GM19351 (cell line): ENCODE results near the gene TAT.
"Not testable (repeated sequence)": the region's sequence is repeated elsewhere in the genome, so short reads cannot be mapped to it uniquely, and the experiment has no call there.

ENCODE experiments used
- ATAC-seq: cut with Tn5 transposase; IDR thresholded peaks from one replicate; pipeline ENCODE4 v1.9.1; 2021; ENCODE audit warnings: mild to moderate bottlenecking, moderate library complexity; ENCODE audit not compliant: unreplicated experiment

Gene TAT

DNA sequence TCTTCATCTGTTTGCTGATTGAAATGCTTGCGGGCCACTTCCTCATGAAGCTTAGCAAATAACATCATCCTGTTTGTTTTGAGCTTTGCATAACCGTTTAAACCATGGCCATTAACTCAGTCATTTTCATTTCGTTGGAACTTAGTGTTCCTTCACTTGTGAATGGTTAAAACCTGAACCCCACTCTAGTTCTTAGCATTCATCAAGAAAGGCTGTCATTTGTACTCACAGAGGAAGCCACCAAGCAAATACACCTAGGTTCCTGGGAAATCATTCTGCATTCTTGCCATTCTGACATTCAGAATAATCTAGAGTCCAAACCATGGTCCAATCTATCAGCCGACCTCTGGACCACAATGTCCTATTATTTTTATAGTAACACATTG lies 8.4 kb upstream of the TAT start:
- ATAC-seq, result no peak

DNA sequence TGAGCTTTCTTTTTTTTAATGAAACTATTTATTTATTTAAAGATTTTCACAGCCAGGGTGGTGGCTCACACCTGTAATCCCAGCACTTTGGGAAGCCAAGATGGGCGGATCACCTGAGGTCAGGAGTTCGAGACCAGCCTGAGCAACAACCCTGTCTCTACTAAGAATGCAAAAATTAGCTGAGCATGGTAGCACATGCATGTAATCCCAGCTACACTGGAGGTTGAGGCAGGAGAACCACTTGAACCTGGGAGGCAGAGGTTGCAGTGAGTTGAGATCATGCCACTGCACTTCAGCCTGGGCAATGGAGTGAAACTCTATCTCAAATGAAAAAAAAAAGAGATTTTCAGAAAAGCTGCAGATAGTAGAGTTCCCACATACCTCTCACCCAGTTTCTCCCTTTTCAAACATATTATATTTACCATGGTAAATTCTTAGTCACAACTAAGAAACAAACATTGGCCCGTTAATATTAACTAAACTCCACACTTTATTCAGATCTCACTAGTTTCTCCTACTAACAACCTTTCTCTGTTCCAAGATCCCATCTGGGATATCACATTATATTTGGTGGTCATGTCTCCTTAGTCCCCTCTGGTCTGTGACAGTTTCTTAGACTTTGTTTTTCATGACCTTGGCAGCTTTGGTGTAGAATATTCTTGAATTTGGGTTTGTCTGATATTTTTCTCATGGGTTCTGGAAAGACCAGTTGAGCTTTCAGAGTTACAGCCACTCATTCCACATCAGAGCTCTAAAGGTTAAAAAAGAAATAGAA lies 7.8 kb upstream of the TAT start:
- ATAC-seq, result no peak

GRCh38 chr16:71582553-71582848 lies 5.6 kb upstream of the TAT start:
- ATAC-seq, result not testable (repeated sequence)

GRCh38 chr16:71574702-71575101 lies 2.2 kb downstream of the TAT start:
- ATAC-seq, result no peak

DNA sequence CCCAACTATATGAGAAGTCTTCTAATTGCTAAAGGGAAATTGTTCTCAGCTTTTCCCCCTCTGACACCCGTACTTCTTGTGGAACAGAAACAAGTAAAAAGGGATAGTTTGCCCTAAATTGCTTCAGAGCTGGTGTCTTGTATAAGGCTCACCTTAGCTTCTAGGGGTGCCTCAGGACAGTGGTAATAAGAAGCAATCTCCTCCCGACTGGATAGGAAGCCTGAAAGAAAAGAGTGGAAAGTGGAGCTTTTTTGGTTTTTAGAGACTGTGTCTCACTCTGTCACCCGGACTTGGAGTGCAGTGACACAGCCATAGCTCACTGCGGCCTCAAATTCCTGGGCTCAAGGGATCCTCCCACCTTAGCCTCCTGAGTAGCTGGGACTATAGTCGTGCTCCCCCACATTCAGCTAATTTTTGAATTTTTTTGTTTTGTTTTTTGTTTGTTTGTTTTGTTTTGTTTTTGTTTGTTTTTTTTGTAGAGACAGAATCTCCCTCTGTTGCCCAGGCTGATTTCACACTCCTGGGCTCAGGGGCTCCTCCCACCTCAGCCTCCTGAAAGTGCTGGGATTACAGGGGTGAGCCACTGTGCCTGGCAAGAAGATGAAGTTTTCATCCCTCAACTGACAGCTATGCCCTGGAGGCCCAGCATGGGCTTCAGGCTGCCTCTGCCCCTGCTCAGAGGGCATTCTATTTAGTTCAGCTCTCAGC lies 3.4 kb downstream of the TAT start:
- no peak for ATAC-seq

- no peak for ATAC-seq
These were observed 4.3 kb downstream of the TAT start for GRCh38 chr16:71572497-71573116.

GRCh38 chr16:71570144-71570543 lies 6.7 kb downstream of the TAT start:
- ATAC-seq, result no peak

DNA sequence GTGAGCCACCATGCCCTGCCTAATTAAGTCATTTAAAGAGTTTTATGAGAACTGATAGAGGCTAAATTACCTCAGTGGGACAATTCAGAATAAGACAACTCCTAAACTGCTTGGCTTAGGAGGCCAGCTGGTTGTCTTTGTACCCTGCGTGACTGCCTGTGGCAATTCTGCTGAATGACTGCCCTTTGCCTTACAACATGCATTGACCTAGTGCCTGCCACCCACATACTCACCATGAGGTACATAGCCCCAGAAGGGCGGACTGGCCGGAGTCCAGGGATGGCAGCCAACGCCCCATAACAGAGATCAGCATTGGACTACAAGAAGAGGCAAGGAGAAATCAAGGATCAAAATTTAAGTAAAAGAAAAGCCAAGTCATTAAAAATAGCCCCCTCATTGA lies 7.3 kb downstream of the TAT start:
- ATAC-seq, result no peak

DNA sequence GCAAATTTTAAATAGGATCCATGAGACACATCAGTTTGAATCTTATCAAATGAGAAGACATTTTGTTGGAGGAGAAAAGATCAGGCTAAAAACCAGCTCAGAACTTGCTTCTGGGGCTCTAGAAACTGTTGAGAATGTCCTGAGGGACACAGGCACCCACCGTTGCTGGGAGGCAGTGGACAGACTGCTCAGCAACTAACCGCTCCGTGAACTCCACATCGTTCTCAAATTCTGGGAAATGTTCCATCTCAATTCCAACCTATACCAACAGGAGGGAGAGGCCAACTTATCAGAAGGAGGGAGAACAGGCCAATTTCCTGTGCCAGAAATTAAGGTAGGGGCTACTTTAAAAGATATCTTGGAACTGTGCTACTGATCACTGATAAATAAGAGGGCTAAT lies 8.3 kb downstream of the TAT start:
- ATAC-seq, result no peak

- no peak for ATAC-seq
These were observed 9.0 kb downstream of the TAT start for GRCh38 chr16:71567931-71568330.

DNA sequence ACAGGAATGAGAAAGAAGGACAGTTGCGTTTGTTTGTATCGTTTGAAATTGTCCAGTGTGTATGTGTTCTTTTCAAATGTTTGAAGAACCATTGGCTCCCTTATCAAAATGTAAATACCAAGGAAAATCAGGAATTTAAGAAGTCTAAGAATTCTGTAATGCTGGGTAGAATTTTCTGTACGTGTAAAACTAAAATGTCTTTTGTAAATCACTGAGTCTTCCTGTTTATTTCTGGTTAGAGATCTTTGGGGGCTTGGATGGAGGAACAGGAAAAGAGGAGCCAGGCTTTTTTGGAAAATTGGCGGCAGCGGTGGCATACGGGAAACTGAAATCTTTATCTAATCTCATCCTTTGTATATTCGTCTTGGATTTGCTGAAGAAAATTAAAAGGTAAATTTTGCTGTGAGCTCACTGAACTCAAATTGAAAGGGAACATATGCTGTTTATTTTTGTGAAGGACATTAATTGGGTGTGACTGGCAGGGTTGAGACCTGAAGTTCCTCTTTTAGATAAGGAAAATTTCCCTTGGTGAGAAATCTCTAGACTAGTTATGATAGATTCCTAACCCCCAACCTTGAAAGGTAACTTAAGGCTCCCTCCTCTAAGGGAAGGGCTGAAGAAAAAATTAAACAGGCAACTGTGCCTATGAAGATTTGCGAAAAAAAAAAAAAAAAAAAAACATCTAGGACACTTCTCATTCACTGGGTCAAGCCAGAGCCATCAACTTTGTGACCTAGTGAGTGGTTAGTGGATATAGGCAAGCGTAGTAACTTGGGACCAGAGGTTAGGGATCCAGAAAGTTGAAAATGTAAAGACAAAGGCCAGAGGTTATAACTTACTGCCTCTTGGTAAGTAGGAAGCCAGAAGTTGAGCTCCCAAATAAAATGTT lies 10.8 kb downstream of the TAT start:
- ATAC-seq, result no peak

- no peak for ATAC-seq
These were observed 12.4 kb downstream of the TAT start for GRCh38 chr16:71564335-71564967.

- ATAC-seq, result no peak
These were observed 14.3 kb downstream of the TAT start for GRCh38 chr16:71562552-71562951.

GRCh38 chr16:71561886-71562285 lies 15.0 kb downstream of the TAT start:
- ATAC-seq, result not testable (repeated sequence)

DNA sequence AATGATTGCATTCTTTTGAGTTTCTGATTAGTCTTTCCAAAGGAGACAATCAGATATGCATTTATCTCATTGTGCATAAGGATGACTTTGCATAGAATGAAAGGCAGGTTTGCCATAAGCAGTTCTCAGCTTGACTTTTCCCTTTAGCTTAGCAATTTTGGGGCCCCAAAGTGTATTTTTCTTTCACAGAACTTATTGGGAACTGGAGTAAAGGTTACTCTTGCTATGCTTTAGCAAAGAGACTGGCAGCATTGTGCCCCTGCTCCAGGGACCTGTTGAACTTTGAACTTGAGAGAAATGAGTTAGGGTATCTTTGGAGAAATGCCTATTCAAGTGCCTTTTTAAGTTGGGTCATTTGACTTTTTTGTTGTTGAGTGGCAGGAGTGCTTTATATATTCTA lies 17.0 kb downstream of the TAT start:
- no peak for ATAC-seq

- ATAC-seq, result no peak
These were observed 18.8 kb downstream of the TAT start for GRCh38 chr16:71557954-71558582.

DNA sequence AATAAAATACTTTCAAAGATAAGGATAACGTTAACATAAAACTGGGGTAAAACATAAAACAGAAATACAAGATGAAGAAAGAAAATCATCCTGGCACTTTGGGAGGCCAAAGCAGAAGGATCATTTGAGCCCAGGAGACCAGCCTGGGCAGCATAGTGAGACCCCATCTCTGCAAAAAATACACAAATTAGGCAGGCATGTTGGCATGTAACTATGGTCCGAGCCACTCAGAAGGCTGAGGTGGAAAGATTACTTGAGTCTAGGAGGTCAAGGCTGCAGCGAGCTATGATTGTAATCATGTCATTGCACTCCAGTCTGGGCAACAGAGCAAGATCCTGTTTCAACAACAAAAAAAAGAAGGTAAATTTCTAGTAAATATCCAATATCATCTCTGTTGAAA lies 19.6 kb downstream of the TAT start:
- ATAC-seq, result no peak

DNA sequence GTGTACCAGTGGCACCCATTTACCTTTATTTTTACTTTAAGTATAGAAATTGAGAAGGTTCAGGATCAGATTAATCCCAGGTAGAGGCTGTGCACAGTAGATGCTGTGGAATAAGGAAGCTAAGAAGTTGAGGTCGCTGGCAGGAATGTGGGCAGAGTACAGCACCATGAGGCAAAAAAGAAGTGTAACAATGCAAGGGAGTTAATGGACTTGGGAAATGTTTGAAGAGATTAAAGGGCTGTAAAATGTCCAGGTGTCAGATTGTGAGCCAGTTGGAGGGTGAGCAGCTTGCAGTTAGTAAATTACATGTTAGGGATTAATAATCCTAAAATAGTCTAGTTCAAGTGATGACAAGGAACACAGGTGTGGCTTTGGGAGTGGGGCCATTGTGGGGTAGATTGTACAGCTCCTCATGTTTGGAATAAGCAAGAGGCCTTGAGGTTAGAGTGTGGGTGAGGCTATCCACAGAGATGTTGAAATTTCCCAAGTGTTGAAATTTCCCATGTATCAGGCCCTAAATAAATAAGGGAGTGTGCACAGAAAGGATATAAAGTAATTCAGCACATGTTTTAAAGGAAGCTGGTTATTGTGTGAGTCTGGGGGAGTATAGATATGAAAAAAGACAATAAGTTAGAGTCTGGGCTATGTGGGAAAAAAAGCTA lies 21.5 kb downstream of the TAT start:
- no peak for ATAC-seq

DNA sequence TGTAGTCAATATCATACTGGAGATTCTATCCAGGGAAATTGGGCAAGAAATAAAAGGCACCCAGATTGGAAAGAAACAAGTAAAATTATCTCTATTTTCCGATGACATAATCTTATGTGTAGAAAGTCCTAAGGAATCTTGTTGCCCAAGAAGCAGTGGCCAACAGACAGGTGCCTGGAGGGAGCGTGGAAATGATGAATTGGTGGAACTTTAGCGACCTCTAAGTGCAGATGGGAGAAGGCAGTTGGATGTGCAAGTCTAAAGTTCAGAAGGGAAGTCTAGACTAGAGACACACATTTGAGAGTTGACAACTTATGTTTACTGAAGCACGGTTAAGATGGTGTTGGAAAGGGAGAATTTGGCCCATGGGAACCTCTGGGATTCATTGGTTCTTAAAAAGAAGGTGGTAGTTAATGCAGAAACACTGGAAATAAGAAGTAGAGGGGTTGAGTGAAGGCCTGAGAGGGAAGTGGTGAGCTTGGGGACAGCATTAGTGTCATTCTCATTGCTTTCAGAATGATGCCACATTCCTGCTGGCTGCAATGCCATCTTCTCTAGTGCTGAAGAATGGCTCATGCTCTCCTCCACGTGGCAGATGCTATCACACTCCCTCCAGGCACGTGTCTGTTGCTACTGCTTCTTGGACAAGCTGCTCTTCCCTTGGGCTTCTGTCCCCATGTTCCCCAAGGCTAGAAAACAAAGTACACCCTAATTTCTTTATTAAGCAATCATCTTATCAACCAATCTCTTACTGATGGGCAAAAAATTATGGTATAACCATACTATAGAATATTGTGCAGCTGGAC lies 24.0 kb downstream of the TAT start:
- no peak for ATAC-seq
